ENCODE data around the gene BASP1.

The BASP1 gene

DNA sequence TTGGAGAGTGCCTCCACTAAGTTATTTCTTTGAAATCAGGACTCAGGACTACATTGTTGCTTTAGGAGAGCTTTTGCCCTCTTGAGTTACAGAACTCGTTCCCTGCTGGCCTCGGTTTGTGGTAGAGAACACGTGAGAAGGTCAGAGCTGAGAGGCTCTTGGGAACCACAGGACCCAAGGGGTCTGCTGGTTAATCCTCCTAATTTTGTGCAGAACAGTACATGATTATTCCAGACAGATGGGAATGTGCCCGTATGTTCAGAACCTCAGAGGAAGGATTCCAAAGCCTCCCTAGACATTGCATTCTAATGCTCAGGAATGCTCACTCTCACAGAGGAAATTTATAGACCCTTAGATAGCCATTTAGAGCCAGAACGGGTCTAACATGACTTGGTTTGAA is 25.2 kb upstream of the BASP1 start:
- H3K27me3 ChIP-seq (ENCODE audit: insufficient read depth, insufficient read length), result no peaks in the 10 kb centered on the region
- DNase-seq (ENCODE audit: low read depth, low spot score), result no peak
- no peak overlapping the region for H3K9ac ChIP-seq (ENCODE audit: insufficient read length, low read depth)
- H3K4me1 ChIP-seq (ENCODE audit: insufficient read depth, insufficient read length), result no peaks in the 10 kb centered on the region
- no peak overlapping the region for H3K4me3 ChIP-seq (ENCODE audit: insufficient read length, low read depth)
- TF ChIP-seq ZNF274 (IDR thresholded peaks at IDR 0.05; ENCODE audit: low read depth, low read length) (no peak), SUZ12 (IDR thresholded peaks at IDR 0.05; ENCODE audit: extremely low read depth, insufficient read depth, insufficient read length) (no peak)
- H3K36me3 ChIP-seq (ENCODE audit: insufficient read depth, insufficient read length, low read length), result no peaks in the 10 kb centered on the region
- H3K9me3 ChIP-seq (ENCODE audit: insufficient read depth, low read length), result no peaks in the 10 kb centered on the region; the same call in 1 of the 2 replicates

- no peaks in the 10 kb centered on the region for H3K4me1 ChIP-seq (ENCODE audit: insufficient read depth, insufficient read length)
- H3K9me3 ChIP-seq (ENCODE audit: insufficient read depth, low read length), result no peaks in the 10 kb centered on the region; the same call in none of the 2 replicates
- no peak overlapping the region for H3K4me3 ChIP-seq (ENCODE audit: insufficient read length, low read depth)
- H3K27me3 ChIP-seq (ENCODE audit: insufficient read depth, insufficient read length), result no peaks in the 10 kb centered on the region
- TF ChIP-seq ZNF274 (IDR thresholded peaks at IDR 0.05; ENCODE audit: low read depth, low read length) (no peak), SUZ12 (IDR thresholded peaks at IDR 0.05; ENCODE audit: extremely low read depth, insufficient read depth, insufficient read length) (no peak), YY1 (IDR thresholded peaks at IDR 0.05; ENCODE audit: insufficient read depth, insufficient read length) (no peak)
- no peak overlapping the region for H3K9ac ChIP-seq (ENCODE audit: insufficient read length, low read depth)
- no peaks in the 10 kb centered on the region for H3K36me3 ChIP-seq (ENCODE audit: insufficient read depth, insufficient read length, low read length)
- no peak for DNase-seq (ENCODE audit: low read depth, low spot score)
Measured at GRCh38 chr5:17196024-17196423, 21.4 kb upstream of the BASP1 start.

DNA sequence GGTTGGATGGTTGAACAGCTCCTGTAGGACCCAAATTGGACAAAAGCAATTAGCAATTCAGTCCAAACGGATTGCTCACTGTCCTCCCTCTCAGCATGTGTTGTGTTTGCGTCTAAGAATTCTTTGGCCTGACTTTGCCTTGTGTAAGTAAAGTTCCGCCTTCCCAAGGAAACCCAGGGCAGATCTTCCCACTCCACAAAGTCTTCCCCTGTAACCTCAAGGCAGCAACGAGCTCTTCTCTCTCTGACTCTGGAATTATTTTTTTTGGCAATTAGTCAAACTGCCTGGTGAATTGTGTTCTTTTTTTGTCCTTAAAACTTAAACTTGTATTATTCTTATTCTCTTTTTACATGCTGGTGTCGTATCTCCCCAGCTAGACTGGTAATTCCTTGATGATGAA is 20.7 kb upstream of the BASP1 start:
- H3K27me3 ChIP-seq (ENCODE audit: insufficient read depth, insufficient read length), result no peaks in the 10 kb centered on the region
- TF ChIP-seq ZNF274 (IDR thresholded peaks at IDR 0.05; ENCODE audit: low read depth, low read length), result no peak
- no peak for TF ChIP-seq SUZ12 (IDR thresholded peaks at IDR 0.05; ENCODE audit: extremely low read depth, insufficient read depth, insufficient read length)
- TF ChIP-seq YY1 (IDR thresholded peaks at IDR 0.05; ENCODE audit: insufficient read depth, insufficient read length), result no peak
- no peaks in the 10 kb centered on the region for H3K36me3 ChIP-seq (ENCODE audit: insufficient read depth, insufficient read length, low read length)
- no peak for DNase-seq (ENCODE audit: low read depth, low spot score)
- no peaks in the 10 kb centered on the region for H3K4me1 ChIP-seq (ENCODE audit: insufficient read depth, insufficient read length)
- no peak overlapping the region for H3K4me3 ChIP-seq (ENCODE audit: insufficient read length, low read depth)
- no peaks in the 10 kb centered on the region; the same call in none of the 2 replicates for H3K9me3 ChIP-seq (ENCODE audit: insufficient read depth, low read length)
- H3K9ac ChIP-seq (ENCODE audit: insufficient read length, low read depth), result no peak overlapping the region

GRCh38 chr5:17203329-17204132 is 13.9 kb upstream of the BASP1 start:
- Histone ChIP-seq H3K9me3 (ENCODE audit: insufficient read depth, low read length) (no peaks in the 10 kb centered on the region), H3K36me3 (ENCODE audit: insufficient read depth, insufficient read length, low read length) (no peaks in the 10 kb centered on the region), H3K27me3 (ENCODE audit: insufficient read depth, insufficient read length) (no peaks in the 10 kb centered on the region), H3K9ac (ENCODE audit: insufficient read length, low read depth) (no peak overlapping the region), H3K4me3 (ENCODE audit: insufficient read length, low read depth) (no peak overlapping the region), H3K4me1 (ENCODE audit: insufficient read depth, insufficient read length) (no peaks in the 10 kb centered on the region)
- no peak for DNase-seq (ENCODE audit: low read depth, low spot score)
- TF ChIP-seq SUZ12 (IDR thresholded peaks at IDR 0.05; ENCODE audit: extremely low read depth, insufficient read depth, insufficient read length) (no peak), YY1 (IDR thresholded peaks at IDR 0.05; ENCODE audit: insufficient read depth, insufficient read length) (no peak), ZNF274 (IDR thresholded peaks at IDR 0.05; ENCODE audit: low read depth, low read length) (no peak)

- Histone ChIP-seq H3K36me3 (ENCODE audit: insufficient read depth, insufficient read length, low read length) (no peaks in the 10 kb centered on the region), H3K27me3 (ENCODE audit: insufficient read depth, insufficient read length) (no peaks in the 10 kb centered on the region), H3K4me3 (ENCODE audit: insufficient read length, low read depth) (no peak overlapping the region), H3K4me1 (ENCODE audit: insufficient read depth, insufficient read length) (no peaks in the 10 kb centered on the region), H3K9ac (ENCODE audit: insufficient read length, low read depth) (no peak overlapping the region), H3K9me3 (ENCODE audit: insufficient read depth, low read length) (no peaks in the 10 kb centered on the region)
- TF ChIP-seq ZNF274 (IDR thresholded peaks at IDR 0.05; ENCODE audit: low read depth, low read length) (no peak), YY1 (IDR thresholded peaks at IDR 0.05; ENCODE audit: insufficient read depth, insufficient read length) (no peak)
- DNase-seq (ENCODE audit: low read depth, low spot score), result no peak
Measured at GRCh38 chr5:17204133-17204489, 13.3 kb upstream of the BASP1 start.

DNA sequence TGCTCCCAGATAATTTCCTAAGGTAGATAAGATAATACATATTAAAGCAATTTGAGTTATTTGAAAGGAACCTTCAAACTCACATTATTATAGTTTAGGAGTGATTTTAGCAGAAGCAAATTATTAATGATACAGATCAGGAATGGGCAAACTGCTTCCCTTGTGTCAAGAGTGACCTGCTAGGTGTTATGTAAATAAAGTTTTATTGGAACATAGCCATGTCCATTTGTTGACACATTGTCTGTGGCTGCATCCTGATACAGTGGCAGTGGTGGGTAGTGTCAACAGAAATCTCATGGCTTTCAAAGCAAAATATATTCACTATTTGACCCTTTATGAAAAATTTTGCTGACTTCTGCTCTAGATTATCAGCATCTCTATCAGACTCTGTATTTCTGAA is 11.4 kb upstream of the BASP1 start:
- Histone ChIP-seq H3K4me1 (ENCODE audit: insufficient read depth, insufficient read length) (no peaks in the 10 kb centered on the region), H3K9ac (ENCODE audit: insufficient read length, low read depth) (no peak overlapping the region), H3K27me3 (ENCODE audit: insufficient read depth, insufficient read length) (no peaks in the 10 kb centered on the region), H3K36me3 (ENCODE audit: insufficient read depth, insufficient read length, low read length) (no peaks in the 10 kb centered on the region), H3K9me3 (ENCODE audit: insufficient read depth, low read length) (no peaks in the 10 kb centered on the region), H3K4me3 (ENCODE audit: insufficient read length, low read depth) (no peak overlapping the region)
- TF ChIP-seq SUZ12 (IDR thresholded peaks at IDR 0.05; ENCODE audit: extremely low read depth, insufficient read depth, insufficient read length), result no peak
- TF ChIP-seq YY1 (IDR thresholded peaks at IDR 0.05; ENCODE audit: insufficient read depth, insufficient read length), result no peak
- TF ChIP-seq ZNF274 (IDR thresholded peaks at IDR 0.05; ENCODE audit: low read depth, low read length), result no peak
- no peak for DNase-seq (ENCODE audit: low read depth, low spot score)

DNA sequence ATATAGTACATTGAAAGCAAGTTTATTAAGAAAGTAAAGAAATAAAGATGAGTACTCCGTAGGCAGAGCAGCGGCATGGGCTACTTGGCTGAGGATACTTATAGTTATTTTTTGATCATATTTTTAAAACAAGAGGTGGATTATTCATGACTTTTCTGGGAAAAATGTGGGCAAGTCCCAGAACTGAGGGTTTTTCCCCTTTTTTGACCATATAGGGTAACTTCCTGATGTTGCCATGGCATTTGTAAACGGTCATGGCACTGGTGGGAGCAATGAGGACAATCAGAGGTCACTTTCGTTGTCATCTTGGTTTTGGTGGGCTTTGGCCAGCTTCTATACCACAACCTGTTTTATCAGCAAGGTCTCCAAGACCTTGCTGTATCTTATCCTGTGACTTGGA is 5.2 kb upstream of the BASP1 start:
- no peaks in the 10 kb centered on the region for H3K36me3 ChIP-seq (ENCODE audit: insufficient read depth, insufficient read length, low read length)
- TF ChIP-seq ZNF274 (IDR thresholded peaks at IDR 0.05; ENCODE audit: low read depth, low read length) (no peak), YY1 (IDR thresholded peaks at IDR 0.05; ENCODE audit: insufficient read depth, insufficient read length) (no peak), SUZ12 (IDR thresholded peaks at IDR 0.05; ENCODE audit: extremely low read depth, insufficient read depth, insufficient read length) (no peak)
- no peaks in the 10 kb centered on the region for H3K27me3 ChIP-seq (ENCODE audit: insufficient read depth, insufficient read length)
- DNase-seq (ENCODE audit: low read depth, low spot score), result no peak
- H3K4me1 ChIP-seq (ENCODE audit: insufficient read depth, insufficient read length), result no peaks in the 10 kb centered on the region
- no peak overlapping the region for H3K9ac ChIP-seq (ENCODE audit: insufficient read length, low read depth)
- H3K4me3 ChIP-seq (ENCODE audit: insufficient read length, low read depth), result no peak overlapping the region
- no peaks in the 10 kb centered on the region for H3K9me3 ChIP-seq (ENCODE audit: insufficient read depth, low read length)
